Activated gamma-delta T cell (primary cell): ENCODE data around the gene TNFSF9.

Experiments
- DNase-seq: peaks from one replicate; lab custom pipeline; 2025; lab: John Stamatoyannopoulos, UW
- total RNA-seq, 2 donors: gene quantifications; one replicate each; lab custom pipeline; 2026; lab: John Stamatoyannopoulos, UW

TNFSF9 gene, protein sequence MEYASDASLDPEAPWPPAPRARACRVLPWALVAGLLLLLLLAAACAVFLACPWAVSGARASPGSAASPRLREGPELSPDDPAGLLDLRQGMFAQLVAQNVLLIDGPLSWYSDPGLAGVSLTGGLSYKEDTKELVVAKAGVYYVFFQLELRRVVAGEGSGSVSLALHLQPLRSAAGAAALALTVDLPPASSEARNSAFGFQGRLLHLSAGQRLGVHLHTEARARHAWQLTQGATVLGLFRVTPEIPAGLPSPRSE
- 0.36 to 3.5 reads per million in 2 donors for total RNA-seq

DNA sequence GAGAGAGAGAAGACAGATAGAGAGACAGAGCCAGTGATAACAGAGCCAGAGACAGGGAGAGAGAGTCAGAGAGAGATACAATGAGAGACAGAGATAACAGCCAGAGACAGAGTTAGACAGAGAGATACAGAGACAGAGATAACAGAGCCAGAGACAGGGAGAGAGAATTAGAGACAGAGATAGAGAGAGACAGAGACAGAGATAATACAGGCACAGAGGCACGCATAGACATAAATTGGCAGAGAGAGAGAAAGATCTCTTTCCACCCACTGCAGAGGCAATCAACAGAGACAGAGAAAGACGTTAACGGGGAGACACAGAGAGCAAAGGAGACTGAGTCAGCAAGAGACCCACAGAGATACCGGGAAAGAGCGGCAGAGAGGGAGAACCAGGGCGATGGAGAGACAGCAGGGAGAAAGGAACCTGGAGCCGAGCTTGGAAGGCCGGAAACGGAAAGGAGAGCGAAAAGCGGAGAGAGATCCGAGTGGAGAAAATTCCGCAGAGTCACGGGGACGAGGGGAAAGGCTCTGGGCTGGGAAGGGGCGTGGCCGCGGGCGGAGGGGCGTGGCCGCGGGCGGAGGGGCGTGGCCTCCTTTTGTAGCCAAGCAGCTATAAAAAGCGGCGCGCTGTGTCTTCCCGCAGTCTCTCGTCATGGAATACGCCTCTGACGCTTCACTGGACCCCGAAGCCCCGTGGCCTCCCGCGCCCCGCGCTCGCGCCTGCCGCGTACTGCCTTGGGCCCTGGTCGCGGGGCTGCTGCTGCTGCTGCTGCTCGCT is at the start of gene TNFSF9:
Gene TNFSF9, plus strand, starts transcription at position 641 of the 777 bp plus-strand sequence. Its CDS starts 11 bp downstream, at position 652.
- DNase-seq, result peak; percentile 65

DNA sequence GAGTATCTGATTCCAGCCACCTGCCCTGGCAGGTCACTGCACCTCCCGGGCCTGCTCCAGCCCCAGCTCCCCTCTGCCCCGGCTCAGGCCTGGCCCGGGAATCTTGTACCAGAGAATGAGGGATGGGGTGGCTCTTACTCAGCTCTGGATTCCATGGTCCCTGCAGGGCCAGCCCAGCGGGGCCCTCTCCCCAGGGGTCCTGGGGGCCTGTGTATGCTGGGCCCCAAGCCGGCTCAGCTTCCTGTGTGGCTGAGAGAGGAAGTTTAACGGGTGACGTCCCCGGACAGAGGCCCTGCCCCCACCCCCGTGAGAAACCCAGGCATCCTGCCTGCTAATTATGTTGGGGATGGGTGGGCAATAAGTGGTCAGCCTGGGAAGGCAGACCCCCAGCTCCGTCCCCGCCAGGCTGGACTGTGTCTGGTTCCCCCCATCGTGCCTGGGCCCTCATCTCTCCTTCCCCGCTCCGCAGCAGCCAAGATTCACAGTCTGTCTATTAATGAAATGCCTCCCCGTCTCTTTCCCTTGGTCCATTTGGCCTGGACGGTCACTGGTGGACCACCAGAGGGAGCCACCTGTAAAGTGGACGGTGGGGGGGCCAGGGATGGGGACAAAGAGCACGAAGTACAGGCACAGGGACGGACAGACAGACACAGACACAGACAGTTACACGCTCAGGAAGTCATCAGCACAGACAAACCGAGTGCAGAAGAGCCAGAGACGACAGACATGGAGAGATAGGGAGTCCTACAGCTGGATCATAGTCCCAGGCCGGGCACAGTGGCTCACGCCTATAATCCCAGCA is 49.1 kb upstream of the TNFSF9 start, which contains the start of gene DENND1C:
Gene DENND1C, minus strand, starts transcription at position 247 of the 802 bp plus-strand sequence. Its CDS starts 92 bp downstream, at position 155.
- DNase-seq, result no peak

DNA sequence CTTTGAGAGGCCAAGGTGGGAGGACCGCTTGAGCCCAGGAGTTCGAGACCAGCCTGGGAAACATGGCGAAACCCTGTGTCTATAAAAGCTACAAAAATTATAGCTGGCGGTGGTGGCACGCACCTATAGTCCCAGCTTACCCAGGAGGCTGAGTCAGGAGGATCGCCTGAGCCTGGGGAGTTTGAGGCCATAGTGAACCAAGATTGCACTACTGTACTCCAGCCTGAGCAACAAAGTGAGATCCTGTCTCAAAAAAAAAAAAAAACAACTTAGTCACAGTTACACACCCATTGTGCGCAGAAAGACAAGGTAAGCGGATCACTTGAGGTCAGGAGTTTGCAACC is 48.5 kb upstream of the TNFSF9 start:
- no peak for DNase-seq

DNA sequence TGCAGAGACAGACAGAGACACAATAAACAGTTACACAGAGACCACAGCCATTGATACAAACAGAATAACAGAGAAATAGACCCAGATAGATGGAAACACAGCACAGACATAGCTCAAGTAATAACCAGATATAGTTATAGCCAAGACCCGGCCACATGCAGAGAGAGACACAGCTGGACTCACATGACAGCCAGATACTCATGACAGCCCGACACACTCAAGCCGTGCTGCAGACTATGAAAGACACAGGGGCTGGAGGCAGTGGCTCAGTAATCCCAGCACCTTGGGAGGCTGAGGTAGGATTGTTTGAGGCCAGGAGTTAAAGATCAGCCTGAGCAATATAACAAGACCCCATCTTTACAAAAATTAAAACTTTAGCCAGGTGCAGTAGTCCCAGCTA is 47.6 kb upstream of the TNFSF9 start:
- DNase-seq, result no peak

DNA sequence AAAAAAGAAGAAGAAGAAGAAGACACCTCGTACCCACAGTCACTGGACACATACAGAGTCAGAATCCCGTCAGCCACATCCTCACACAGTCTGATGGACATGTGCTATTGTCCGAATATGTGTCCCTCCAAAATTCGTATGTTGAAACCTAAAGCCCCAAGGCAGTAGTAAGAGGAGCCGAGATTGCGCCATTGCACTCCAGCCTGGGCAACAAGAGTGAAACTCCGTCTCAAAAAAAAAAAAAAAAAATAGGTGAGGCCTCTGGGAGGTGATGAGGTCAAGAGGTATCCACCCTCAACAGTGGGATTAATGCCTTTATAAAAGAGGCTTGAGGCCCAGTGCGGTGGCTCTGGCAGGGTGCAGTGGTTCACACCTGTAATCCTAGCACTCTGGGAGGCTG is 46.6 kb upstream of the TNFSF9 start:
- DNase-seq, result no peak

DNA sequence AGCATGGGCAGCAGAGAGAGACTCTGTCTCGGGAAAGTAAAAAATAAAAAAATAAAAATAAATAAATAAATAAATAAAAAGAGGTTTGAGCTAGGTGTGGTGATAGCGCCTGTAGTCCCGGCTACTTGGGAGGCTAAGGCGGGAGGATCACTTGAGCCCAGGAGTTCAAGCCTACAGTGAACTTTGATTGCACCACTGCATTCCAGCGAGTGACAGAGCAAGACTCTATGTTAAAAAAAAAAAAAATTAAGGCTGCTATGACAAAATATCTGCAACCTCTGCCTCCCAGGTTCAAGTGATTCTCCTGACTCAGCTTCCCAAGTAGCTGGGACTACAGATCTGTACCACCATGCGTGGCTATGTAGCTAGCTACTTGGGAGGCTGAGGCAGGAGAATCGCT is 46.0 kb upstream of the TNFSF9 start:
- no peak for DNase-seq

DNA sequence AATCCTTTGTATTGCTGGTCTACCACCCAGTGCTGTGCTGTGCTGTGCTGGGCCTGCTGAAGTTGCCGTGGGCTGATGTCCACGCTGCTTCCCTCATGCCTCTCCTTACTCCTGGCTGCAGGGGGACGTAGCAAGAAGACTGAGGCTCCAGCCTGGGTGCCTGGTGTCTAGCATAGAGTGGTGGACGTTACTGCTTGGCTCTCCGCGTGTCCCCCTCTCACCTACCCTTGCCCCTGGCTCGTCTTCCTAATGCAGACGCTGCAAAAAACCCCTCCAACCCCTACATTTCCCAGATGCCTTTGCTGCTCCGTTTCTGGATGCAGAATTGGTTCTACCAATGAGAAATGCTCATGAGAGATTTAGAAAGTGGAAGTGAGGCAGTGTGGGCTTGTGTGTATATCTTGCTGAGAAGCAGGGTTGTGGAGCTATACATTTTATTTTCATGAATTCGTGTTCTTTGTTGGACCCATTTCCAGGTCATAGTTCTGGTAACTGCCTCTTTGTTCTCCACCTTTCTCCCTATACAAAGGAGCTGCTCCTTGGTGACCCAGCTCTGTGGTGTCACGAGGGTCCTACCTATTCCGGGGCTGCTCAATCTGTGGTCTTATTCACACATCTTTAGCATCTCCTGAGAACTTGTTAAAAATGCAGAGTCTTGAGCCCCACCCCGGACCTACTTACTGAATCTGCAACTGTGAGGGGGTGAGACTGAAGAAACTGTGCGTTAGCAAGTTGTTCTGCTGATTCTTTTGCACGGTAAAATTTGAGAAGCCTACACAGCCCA is 41.4 kb upstream of the TNFSF9 start:
- no peak for DNase-seq

DNA sequence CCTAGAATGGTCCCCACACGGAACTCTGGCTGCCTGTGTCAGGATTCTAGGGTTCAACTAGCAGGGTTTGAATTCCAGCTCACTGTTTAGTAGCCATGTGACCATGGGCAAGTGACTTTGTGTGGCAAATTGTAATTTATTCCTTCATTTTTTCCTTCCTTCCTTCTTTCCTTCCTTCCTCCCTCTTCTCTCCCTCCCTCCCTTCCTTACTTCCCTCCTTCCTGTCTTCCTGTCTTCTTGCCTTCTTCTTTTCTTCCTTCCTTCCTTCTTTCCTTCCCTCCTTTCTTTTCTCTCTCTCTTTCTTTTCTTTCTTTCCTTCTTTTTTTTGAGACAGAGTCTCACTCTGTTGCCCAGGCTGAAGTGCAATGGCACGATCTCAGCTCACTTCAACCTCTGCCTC is 40.7 kb upstream of the TNFSF9 start:
- no peak for DNase-seq

DNA sequence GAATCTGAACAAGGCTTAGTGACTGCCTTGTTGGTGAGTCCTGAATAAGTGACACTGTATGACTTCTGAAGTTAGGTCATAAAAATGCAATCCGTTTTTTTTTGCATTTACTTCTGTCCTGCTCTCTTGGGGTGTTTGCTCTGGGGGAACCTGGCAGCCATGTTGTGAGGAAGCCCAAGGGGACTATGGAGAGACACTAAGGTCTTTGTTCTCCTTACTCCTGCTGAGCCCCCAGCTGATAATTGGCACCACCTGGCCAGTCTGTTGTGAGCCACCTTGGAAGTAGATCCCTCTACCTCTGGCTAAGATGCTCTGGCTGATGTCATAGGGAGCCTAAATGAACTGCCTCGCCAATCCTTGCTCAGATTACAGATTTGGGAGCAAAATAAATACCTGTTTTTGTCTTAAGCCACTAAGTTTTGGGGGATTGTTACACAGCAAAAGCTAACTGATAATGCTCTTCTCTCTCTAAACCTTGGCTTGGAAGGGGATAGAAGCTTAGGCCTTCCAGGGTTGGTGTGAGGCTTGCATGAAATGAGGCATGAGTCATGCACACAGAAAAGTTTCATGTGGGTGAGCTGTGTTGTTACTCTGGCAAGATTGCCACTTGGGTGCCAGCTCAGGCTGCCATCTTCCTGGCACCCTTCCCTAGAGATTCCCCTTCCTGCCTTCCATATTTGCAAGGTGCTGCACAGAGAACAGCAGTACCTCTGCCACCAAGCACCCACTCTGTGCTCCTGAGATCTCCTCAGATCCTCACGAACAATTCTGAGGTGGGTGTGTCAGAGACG is 38.8 kb upstream of the TNFSF9 start:
- no peak for DNase-seq

- no peak for DNase-seq
Observed at GRCh38 chr19:6494438-6495036, 36.3 kb upstream of the TNFSF9 start.

DNA sequence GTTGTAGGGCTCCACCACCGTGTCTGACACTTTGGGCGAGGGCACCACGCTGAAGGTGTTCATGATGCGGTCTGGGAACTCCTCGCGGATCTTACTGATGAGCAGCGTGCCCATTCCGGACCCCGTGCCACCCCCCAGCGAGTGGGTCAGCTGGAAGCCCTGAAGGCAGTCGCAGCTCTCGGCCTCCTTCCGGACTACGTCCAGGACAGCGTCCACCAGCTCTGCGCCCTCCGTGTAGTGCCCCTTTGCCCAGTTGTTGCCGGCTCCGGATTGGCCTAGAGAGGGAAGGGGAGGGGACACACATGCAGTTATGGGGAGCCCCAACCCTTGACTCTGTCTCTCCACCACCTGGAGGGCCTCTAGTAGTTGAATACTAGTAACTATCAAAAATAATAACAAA is 34.9 kb upstream of the TNFSF9 start:
- DNase-seq, result no peak

DNA sequence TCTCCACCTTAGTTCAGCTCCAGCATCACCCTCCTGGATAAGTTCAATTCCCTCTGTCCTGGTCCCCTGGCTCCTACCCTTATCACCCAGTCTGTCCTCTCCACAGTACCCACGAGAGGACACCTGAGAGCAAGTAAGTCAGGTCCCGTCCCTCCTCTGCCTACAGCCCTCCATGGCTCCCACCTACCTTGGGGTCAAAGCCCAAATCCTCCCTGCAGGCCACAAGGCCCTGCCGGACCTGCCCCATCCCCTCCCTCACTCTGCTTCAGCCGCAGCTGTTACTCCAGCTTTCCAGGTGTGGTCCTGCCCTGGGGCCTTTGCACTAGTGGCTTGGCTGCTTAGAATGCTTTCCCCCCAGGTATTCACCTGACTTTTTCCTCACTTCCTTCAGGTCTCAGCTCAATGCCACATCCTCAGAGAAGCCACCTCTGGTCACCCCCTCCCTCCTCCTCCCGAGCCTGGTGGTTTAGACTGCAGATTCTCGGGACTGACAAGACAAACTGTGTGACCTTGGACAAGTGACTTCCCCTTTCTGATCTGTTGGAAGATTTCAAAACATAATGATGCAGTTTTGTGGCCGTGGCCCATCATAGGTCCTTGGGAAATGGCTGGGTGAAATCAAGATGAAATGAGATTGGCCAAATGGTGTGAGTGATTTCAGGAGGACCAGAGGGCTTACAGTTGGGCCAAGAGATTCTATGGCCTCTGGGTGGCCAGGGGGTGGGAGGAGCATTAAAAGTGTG is 32.4 kb upstream of the TNFSF9 start:
- DNase-seq, result no peak

- no peak for DNase-seq
Observed at GRCh38 chr19:6499052-6499790, 31.6 kb upstream of the TNFSF9 start.

- DNase-seq, result no peak
Observed at GRCh38 chr19:6500837-6501739, 29.7 kb upstream of the TNFSF9 start.

GRCh38 chr19:6501740-6502648 is 28.8 kb upstream of the TNFSF9 start, which contains the start of gene TUBB4A:
Gene TUBB4A (minus strand): TSS chr19:6502309. CDS start chr19:6502212, 97 bp downstream.
- DNase-seq, result no peak

DNA sequence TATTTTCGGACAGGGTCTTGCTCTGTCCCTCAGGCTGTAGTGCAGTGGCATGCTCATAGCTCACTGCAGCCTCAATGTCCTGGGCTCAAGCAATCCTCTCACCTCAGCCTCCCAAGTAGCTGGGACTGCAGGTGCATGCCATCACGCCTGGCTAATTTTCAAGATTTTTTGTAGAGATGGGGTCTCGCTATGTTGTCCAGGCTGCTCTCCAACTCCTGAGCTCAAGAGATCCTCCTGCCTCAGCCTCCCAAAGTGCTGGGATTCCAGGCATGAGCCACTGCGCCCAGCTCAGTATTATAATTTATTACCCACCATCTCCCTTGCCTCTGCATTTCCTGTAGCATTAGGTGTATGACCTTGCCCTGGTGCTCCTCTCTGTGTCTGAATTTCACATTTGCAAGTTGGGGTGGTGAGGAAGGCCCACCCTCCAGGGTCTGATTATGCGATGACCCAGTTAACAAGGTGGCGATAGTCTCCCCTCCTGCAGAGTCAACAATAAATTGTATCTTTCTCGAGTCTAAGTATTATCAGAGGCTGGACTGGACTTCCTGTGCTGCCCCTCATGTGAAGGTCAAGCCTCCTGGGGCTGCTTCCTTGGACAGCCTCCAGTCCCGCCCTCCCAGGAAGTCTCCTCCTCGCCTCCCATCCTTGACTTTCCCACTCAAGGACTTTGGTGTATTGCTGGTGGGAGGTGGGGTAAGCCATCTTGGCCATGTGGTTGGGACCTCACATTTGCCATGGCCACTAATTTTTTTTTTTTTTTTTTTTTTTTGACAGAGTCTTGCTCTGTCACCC is 27.2 kb upstream of the TNFSF9 start:
- DNase-seq, result no peak
